ENCODE results near the gene IGHMBP2.

Gene IGHMBP2

GRCh38 chr11:68890490-68891231, 13.0 kb upstream of the IGHMBP2 start:
- no peak for FAIRE-seq

- FAIRE-seq, result no peak
Observed at GRCh38 chr11:68891351-68891948, 12.2 kb upstream of the IGHMBP2 start.

- no peak for FAIRE-seq
Observed at GRCh38 chr11:68892576-68892975, 11.1 kb upstream of the IGHMBP2 start.

GRCh38 chr11:68893282-68893681, 10.4 kb upstream of the IGHMBP2 start:
- FAIRE-seq, result no peak

- FAIRE-seq, result no peak
Observed at GRCh38 chr11:68896171-68896959, 7.3 kb upstream of the IGHMBP2 start.

- no peak for FAIRE-seq
Observed at GRCh38 chr11:68897441-68897840, 6.2 kb upstream of the IGHMBP2 start.

- no peak for FAIRE-seq
Observed at GRCh38 chr11:68900835-68901381, 2.8 kb upstream of the IGHMBP2 start.

- FAIRE-seq, result no peak
Observed at GRCh38 chr11:68904248-68904847, 657 bp downstream of the IGHMBP2 start.

GRCh38 chr11:68905421-68906360, 2.0 kb downstream of the IGHMBP2 start:
- FAIRE-seq, result no peak

- no peak for FAIRE-seq
Observed at GRCh38 chr11:68908273-68908672, 4.6 kb downstream of the IGHMBP2 start.

- no peak for FAIRE-seq
Observed at GRCh38 chr11:68910965-68911364, 7.3 kb downstream of the IGHMBP2 start.

GRCh38 chr11:68911731-68912130, 8.0 kb downstream of the IGHMBP2 start:
- no peak for FAIRE-seq

- FAIRE-seq, result no peak
Observed at GRCh38 chr11:68912254-68912653, 8.6 kb downstream of the IGHMBP2 start.

GRCh38 chr11:68913188-68913587, 9.5 kb downstream of the IGHMBP2 start:
- no peak for FAIRE-seq

GRCh38 chr11:68914761-68915160, 11.1 kb downstream of the IGHMBP2 start:
- FAIRE-seq, result no peak

GRCh38 chr11:68916439-68916838, 12.7 kb downstream of the IGHMBP2 start:
- FAIRE-seq, result no peak

GRCh38 chr11:68923614-68924013, 19.9 kb downstream of the IGHMBP2 start:
- no peak for FAIRE-seq

- FAIRE-seq, result no peak
Observed at GRCh38 chr11:68924073-68924925, 20.6 kb downstream of the IGHMBP2 start.

- no peak for FAIRE-seq
Observed at GRCh38 chr11:68925611-68926010, 21.9 kb downstream of the IGHMBP2 start.

GRCh38 chr11:68927280-68928135, 23.8 kb downstream of the IGHMBP2 start:
- no peak for FAIRE-seq
